HG02763 (cell line): Measurements from ENCODE around the gene ECHDC1.

Experiments used
- ATAC-seq: cut with Tn5 transposase; IDR thresholded peaks from one replicate; pipeline ENCODE4 v1.9.1; 2021; ENCODE audit warnings: mild to moderate bottlenecking, moderate library complexity; ENCODE audit not compliant: unreplicated experiment

The ECHDC1 gene

DNA sequence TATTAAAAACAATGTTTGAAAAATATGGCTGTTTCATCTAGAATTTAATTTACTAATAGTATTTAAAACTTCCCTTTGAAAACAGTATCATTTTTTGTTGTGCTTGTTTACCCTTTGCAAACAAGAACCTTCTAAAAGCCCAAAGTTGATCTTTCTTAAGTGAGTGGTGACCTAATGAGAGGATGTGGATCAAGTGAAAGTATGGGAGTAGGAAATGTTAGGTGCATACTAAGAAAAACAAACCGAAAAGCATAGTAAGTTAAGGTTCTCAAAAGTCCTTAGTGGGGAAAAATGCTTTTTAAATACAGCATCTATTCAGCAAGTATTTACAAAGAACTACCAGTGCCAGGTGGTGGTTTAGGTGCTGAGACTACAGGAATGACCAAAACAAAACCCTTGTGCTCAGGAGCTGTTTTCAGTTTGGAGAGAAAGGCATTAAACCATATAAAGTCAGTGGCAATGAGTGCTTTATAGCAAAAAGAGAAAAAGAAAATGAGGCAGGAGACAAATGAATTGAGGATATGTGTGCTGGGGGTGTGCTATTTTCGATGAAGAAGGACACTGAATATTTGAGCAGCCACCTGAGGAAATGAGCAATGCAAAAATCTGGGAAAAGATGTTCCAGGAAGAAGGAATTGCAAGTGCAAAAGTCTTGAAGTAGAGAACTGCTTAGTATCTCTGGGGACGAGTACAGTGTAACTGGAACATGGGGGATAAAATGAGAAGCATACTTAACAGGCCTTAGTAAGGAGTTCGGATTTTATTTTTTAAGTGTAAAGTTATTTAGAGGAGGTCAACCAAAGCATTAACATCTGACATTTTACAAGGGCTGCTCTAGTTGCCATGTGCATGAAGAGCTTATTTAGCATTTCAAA lies 52.8 kb downstream of the ECHDC1 start:
- ATAC-seq: no peak

DNA sequence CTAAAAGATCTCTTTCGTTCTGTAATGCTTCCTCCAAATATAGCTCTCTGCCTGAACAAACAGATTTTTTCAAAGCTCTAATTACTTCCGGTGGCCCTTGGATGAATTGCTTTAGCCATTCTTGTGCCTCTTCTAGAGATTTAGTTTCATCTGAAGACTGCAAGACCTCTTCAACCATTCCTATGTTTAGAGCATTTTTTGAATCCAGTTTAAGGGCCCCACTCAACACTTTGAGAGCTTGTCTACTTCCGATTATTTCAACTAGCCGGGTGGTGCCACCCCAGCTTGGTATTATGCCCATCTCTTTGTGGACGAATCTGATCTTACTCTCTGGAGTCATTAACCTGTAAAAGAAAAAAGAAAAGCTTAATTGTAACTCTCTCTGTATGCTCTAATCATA lies 53.5 kb downstream of the ECHDC1 start:
- ATAC-seq: no peak

DNA sequence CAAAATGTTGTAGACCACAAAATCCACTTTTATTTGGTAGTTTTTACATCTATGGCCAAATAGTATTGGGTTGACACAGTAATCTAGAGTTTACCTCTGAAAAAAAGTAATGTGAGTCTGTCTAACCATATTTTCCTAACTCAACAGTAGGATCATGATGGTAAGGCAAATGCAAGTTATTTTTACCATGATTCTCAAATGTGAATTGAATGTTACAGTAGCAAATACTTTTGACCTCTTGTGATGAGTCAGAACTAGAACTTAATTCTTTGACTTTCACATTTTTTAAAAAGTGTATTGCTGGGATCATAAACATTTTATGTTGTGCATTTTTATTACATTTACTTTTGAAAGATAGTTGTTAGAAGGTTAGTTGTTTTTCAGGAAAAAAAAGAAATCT lies 54.7 kb downstream of the ECHDC1 start:
- no peak for ATAC-seq

DNA sequence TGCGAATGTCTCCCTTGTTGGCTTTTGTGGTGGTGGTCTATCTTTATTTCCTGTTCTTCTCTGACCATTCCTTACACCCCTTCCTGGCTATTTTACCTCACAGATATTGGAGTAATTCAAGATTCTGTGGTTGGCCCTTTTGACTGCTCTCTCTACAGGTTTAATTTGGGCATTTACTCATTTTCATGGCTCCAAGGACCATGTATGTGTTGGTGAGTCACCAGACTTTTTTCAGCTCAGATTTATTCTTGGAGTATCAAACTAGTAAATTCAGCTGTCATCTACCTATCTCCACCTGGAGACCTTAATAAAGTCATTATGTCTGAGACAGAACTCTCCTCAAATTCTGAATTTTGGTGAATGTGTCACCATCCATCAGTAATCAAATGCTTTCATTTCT lies 61.2 kb downstream of the ECHDC1 start:
- no peak for ATAC-seq

DNA sequence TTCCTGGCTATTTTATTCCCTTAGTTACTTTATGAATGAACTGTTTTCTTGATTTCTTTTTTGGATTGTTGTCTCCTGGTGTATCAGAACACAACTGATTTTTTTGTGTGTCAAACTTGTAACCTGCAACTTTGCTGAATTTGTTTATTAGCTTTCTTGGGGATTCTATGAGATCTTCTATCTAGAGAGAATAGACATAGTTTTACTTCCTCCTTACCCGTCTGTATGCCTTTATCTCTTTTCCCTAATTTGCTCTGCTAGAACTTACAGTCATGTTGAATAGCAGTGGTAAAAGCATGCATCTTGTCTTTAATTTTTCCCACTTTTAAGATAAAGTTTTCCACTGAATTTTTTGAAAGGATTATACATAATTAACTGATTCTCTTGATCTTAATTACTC lies 63.6 kb downstream of the ECHDC1 start:
- no peak for ATAC-seq

DNA sequence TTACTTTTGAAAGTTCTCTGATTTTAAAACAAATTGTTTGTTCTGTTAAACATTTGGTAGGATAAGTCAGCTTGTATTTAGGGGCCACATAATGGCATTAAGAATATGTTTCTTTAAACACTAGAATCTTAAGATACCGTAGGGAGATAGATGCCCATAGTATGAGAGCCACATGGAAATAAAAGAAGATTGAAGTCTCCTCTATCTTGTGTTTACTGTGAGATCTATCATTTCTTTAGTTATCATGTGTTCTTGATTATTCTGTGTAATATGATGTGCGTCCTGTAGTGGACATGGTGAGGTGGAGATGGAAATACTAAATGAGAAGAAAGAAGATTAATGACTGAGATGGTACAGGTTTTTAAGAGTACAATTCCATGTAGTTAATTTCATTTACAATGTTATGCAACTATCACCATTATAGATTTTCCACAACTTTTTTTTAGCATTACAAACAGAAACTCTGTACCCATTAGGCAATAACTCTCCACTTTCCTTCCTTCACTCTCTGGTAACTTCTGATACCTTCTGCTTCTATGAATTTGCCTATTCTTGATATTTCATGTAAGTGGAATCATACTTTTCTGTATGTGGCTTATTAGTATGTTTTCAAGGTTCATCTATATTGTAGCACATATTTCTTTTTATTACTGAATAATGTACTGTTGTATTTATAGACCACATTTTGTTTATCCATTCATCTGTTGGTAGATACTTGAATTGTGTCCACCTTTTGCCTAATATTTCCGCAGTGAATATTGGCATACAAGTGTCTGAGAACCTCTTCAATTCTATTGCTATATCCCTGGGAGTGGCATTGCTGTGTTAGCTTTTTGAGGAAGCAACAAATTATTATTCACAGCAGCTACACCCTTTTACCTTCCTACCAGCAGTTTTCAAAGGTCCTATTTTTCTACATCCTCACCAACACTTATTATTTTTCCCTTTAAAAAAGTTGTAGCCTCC lies 65.2 kb downstream of the ECHDC1 start:
- no peak for ATAC-seq

DNA sequence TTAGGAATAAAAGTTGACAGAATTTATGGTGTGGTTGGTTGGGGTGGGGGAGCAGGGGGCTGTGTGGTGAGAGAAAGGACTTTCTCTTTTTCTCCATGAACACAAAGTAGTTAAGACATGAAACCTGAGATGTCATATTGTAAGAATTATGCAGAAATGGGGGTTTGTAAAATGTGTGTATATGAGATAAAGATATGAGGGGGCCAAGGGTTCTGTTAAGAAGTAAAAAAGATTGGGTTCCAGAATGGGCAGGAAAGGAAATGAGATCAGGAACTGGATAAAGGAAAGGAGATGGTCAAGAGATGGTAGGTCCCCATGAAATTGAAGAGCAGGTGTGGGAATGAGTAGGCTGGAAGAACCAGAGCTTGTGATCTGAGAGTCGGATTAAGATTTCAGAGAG lies 67.1 kb downstream of the ECHDC1 start:
- no peak for ATAC-seq

DNA sequence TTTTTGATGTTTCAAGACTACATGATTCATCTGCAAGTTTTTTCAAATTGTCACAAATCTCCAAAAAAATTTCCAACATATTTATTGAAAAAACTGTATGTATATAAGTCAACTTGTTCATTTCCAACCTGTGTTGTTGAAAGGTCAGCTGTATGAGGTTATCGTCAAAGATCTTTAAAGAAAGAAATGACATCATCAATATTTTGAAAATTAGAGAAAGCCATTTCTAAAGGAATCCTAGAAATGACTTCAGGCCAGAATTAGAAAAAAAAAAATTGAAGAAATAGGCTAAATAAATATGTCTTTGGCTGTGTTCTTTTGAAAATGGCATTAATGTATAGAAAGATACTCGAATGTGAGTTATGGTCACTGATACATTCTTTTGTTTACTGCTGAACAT lies 69.9 kb downstream of the ECHDC1 start:
- ATAC-seq: no peak

DNA sequence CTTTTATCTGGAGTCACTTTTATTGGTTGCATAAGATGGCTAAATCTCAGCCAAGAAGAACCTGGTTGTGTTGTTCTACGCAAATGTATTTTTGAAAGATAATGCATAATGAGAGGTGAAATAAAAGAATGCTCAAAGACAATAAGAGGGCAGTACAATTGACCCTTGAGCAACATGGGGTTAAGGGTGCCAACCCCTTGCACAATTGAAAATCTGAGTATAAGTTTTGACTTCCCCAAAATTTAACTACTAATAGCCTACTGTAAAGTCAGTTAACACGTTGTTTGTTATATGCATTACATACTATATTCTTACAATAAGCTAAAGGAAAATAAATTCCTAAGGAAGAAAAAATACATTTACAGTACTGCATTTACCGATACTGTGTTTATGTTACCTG lies 70.8 kb downstream of the ECHDC1 start:
- no peak for ATAC-seq

DNA sequence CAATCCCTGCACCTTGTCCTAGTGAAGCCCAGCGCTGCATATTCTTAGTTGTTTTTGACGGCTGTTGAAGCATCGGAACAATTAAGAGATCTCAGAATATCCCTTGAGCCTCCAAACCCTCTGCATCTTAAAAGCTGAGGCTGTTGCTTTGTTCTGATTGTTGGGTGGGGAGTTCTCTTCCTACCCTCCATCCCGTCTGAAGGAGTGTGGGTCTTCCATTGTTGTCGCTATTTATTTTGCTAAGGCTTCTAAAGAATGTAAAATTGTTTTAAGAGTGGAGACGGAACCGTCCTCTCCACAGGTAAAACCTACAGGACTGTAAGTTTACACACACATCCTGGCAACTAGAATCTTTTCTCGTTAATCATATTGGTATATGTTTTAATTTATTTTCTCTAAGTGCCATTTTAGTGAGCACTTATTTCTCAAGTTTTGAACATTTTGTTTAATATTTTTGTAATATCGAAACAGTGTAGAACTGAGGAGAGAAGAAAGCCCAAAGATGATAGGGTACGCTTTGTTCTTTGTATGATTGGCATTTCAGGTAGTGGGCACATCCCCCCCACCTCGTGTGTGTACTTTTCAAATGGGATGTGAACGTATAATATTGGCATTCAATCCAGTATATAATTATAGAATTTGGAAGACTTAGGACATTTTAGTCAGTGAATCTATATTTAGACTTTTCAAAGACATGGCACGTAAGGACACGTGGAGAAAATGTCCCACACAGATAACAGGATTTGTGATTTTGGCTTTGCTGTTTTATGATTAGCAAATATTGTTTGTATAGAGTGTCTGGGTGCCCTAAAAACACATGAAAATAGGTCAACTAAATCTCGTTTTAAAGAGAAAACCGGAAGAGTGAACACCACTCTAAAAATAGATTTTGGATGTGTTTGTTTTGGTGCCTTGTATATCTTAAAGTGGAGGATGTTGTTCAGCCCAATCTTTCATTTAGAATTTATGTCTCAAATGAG lies 75.5 kb downstream of the ECHDC1 start:
- peak; percentile 0 for ATAC-seq

DNA sequence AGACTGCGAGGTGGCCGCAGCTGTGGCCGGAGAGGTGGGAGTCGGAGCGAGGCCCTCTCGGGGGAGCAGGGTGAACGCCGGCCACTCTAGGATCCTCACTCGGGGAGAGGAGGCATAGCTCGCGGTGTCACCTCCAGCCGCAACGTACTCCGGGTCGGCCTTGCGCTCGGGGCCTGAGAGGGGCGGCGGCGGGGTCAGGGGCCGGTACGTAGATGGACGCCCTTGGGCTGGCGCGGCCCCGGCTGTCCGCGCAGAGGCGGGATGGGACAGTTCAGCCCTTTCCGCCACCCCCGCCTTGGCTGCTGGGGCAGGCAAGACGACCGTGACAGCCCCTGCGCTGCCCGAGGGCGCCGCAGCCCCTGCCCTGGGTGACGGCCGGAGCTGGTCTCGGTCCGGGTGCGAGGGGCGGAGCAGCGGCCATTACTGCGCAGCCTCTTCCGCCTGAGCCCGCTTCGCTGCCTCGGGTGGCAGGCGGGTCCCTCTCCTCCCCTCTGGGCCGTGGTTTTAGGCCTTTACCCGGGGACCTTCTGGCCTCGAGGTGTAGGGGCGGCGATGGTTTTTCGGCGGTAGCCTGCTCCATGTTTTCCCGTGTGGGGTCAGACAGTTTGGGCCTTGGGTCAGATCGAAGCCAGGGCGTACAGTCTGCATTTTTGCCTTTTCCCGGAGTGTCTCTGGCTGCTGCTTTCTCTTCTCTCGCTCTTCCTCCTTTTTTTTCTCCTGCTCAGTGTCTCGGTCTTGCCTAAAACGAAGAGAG lies 76.3 kb downstream of the ECHDC1 start:
- ATAC-seq: peak; percentile 65

DNA sequence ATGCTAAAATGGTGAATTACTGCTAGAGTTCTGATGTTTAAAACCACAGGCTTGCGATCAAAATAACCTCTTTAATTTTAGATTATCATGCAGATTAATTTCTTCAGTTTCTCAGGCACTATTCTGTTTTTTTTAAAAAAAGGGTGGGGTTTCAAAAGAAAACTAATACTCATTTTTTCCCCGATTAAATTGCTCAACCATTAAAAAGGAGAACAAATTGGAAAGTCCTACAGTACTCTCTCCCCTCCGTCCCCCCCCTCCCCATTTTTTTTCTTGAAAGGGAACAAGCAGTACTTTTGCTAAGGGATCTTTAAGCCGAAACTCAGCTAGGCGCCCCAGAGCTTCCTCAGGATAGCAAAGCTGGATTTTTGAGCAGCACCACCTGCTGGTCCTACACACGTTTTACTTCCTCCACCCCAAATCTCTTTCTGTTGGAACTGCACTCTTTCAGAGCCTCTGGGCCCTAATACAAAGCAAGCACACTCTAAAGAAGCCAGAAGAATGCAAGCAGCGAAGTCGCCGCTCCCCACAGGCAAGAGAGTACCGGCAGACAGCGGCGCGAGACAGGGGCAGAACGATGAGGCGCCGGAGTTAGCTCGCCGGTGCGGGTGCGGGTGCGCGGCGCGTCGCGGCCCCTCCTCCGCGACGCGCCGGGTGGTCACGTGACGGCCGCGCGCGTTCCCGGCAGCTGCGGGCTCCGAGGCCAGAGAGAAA lies 77.1 kb downstream of the ECHDC1 start, which contains the start of gene RNF146:
RNF146 (plus strand) TSS at position 687 of the 714 bp plus-strand sequence. CDS start 13,475 bp downstream, outside the sequence.
- ATAC-seq: peak; percentile 84

DNA sequence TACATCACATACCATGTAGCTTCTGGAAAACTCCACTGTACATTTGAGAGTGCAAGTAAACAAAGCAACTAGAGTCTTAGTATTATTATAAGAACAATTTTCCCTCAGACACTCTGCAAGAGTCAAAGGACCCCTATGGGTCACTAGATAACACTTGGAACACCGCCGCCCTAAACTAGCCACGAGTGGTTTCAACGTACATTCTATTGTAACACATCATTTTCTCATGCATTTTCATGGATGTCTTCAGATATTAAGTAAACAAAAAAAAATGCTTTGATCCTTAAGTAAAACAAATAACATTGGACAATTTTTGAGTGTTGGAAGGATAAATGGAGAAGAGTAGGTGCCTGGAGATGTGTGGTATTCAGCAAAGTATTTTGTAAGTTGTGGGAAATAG lies 79.9 kb downstream of the ECHDC1 start:
- no peak for ATAC-seq

DNA sequence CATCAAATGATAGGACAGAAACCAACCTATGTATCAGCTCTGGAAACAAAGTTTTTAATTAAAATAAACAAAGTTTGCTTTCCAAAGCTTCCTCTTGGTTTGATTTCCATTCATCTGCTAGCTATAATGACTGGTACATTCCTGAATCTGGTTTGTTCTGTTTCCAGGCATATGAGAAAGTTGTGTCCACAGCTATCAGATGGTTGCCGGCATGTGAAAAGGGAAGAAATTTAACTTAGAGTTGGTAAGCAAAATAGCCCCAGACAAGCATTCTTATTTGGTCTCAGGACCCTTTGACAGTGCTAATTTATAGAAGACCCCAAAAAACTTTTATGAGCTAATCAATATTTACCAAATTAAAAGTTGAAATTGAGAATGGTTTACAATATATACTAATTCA lies 80.5 kb downstream of the ECHDC1 start:
- ATAC-seq: no peak

DNA sequence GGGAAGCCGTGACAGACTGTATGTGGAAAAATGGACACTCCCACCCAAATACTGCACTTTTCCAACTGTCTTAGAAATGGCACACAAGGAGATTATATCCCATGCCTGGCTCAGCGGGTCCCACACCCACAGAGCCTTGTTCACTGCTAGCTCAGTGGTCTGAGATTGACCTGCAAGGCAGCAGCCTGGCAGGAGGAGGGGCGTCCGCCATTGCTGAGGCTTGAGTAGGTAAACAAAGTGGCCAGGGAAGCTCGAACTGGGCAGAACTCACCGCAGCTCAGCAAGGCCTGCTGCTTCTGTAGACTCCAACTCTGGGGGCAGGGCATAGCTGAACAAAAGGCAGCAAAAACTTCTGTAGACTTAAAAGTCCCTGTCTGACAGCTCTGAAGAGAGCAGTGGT lies 88.1 kb downstream of the ECHDC1 start:
- ATAC-seq: no peak

DNA sequence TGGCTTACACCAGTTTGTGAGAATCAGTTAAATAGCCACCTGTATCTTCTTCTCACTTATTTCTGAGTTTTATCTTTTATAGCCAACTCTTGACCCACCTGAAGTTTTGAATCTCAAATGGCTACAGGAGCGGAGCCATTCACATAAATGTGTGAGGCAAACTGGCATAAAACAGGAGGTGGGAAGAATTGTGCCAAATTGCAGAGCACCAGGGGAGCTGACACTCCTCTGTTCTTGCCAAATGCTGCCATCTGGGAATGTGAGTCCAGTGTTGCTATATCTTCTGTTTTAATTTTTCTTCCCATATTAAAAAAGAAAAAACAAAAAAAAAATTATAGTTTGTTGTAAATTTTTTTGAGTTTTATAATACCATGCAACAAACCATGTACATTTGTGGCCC lies 93.8 kb downstream of the ECHDC1 start:
- no peak for ATAC-seq

DNA sequence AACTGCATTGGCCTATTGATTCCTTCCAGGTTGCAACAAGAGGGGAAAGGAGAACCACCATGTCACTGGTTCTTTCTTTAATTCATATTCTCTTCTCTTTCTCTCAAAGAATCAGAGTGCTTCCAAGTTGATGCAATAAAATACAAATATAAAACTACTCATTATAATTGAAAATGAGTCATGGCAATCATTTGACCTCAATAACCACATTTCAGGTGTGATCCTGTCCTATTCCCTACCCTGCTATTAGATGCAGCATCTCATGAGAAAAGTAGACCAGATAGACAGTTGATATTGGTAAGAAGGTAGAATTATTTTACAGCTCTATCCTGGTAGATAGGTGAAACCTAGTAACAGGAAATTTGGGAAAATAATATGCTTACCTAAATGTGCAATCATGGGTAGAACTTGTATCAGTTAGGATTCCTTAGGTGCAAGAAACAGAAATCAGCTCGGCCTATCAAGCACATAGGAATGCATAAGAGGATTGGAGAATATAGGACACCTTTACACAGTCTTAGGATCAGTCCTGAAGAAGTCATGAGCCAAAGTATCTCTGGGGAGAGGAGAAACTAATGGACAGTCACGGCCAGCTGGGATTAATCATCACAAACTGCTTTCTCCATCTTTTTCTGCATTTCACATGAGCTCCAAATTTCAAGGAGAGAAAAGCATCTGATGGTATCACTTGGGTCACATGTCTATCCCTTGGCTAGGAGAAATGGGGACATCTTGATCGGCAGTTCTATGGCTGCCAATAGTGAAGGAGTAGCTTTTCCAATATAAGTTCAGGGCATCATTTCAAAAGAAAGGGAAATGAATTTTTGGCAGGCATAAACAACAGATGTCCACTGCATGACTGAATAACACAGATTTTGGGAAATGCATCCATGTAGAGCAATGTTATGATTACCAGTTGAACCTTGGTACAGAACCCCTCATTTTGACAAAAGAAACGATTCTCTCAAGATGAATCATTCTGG lies 96.0 kb downstream of the ECHDC1 start:
- no peak for ATAC-seq

DNA sequence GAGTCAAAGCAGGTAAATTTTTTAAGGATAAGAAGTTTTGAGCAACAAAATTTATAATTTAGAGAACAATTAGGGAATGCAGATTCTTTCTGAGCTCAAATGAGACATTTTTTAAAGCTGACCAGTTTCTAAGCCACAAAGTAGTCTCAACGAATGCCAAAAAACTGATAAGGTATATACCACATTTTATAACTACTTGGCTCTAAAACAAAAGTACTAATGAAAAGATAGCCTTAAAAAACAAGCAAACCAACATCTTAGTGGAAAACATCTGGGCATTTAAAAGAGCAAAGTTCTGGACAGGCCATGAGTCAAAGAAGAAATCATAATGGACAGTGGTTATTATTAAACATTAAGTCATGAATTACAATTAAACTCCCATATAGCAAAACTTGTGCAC lies 99.9 kb downstream of the ECHDC1 start:
- ATAC-seq: no peak
